ENCODE data around the gene LRP8. TPM values are rescaled to one million over a fixed set of nuclear protein-coding genes. Genes with fewer than 3 reads are reported as not detected.

Gene LRP8
- total RNA-seq, 1 donor from 2014 or later, result 12.8 TPM

DNA sequence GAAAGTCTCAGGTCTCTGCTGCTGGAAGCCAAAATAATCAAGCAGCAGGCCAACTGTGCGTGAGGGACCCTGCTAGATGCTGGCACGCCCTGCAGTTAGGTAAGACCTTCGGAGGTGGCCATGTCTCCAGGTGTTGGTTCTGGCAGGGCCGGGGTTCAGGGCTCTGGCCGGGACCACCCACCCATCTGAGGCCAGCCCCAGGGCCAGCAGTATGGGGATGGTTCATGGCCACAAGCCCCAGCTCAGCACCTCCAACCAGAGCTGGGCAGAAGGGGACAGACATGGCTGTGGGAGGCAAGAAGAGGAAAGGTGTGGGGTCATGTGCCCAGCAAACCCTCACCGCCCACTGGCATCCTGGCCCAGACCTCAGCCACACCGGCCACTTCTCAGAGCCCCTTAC lies 23.3 kb downstream of the LRP8 start:
- Mint-ChIP-seq H3K9me3 (ENCODE audit: unreplicated experiment) (no peaks in the 10 kb centered on the region), H3K36me3 (ENCODE audit: low read depth, unreplicated experiment) (peaks cover 2% of the 10 kb centered on the region), H3K4me1 (ENCODE audit: low read depth, unreplicated experiment) (peaks cover 8% of the 10 kb centered on the region), H3K27ac (ENCODE audit: unreplicated experiment) (no peak overlapping the region), H3K27me3 (ENCODE audit: low read depth, unreplicated experiment) (no peaks in the 10 kb centered on the region), H3K4me3 (ENCODE audit: unreplicated experiment) (no peak overlapping the region)
- DNase-seq (ENCODE audit: low read depth) (no peak), FAIRE-seq (no peak)
- Histone ChIP-seq H4K20me1 (ENCODE audit: insufficient read depth, low read length) (peaks cover 69% of the 10 kb centered on the region), H2AFZ (ENCODE audit: low read depth, low read length) (no peak overlapping the region), H3K4me1 (ENCODE audit: insufficient read depth, low read length) (peaks cover 9% of the 10 kb centered on the region), H3K27me3 (ENCODE audit: insufficient read depth, low read length) (no peaks in the 10 kb centered on the region), H3K4me3 (ENCODE audit: insufficient read depth, low read depth, low read length) (no peak overlapping the region), H3K9ac (ENCODE audit: low read length) (no peak overlapping the region), H3K27ac (ENCODE audit: low read depth, low read length) (no peak overlapping the region), H3K79me2 (ENCODE audit: insufficient read depth, low read length) (no peaks in the 10 kb centered on the region), H3K36me3 (ENCODE audit: insufficient read depth, low read length) (no peaks in the 10 kb centered on the region), H3K9me3 (ENCODE audit: insufficient read depth, low read depth, low read length) (no peaks in the 10 kb centered on the region), H3K4me2 (ENCODE audit: low read length) (no peak overlapping the region)
- no peak for TF ChIP-seq EZH2 (IDR thresholded peaks at IDR 0.05; ENCODE audit: insufficient read depth, low read length)
- TF ChIP-seq, protein P1, sequence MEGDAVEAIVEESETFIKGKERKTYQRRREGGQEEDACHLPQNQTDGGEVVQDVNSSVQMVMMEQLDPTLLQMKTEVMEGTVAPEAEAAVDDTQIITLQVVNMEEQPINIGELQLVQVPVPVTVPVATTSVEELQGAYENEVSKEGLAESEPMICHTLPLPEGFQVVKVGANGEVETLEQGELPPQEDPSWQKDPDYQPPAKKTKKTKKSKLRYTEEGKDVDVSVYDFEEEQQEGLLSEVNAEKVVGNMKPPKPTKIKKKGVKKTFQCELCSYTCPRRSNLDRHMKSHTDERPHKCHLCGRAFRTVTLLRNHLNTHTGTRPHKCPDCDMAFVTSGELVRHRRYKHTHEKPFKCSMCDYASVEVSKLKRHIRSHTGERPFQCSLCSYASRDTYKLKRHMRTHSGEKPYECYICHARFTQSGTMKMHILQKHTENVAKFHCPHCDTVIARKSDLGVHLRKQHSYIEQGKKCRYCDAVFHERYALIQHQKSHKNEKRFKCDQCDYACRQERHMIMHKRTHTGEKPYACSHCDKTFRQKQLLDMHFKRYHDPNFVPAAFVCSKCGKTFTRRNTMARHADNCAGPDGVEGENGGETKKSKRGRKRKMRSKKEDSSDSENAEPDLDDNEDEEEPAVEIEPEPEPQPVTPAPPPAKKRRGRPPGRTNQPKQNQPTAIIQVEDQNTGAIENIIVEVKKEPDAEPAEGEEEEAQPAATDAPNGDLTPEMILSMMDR (IDR thresholded peaks at IDR 0.05; ENCODE audit: insufficient read depth, low read depth, low read length), result no peak

DNA sequence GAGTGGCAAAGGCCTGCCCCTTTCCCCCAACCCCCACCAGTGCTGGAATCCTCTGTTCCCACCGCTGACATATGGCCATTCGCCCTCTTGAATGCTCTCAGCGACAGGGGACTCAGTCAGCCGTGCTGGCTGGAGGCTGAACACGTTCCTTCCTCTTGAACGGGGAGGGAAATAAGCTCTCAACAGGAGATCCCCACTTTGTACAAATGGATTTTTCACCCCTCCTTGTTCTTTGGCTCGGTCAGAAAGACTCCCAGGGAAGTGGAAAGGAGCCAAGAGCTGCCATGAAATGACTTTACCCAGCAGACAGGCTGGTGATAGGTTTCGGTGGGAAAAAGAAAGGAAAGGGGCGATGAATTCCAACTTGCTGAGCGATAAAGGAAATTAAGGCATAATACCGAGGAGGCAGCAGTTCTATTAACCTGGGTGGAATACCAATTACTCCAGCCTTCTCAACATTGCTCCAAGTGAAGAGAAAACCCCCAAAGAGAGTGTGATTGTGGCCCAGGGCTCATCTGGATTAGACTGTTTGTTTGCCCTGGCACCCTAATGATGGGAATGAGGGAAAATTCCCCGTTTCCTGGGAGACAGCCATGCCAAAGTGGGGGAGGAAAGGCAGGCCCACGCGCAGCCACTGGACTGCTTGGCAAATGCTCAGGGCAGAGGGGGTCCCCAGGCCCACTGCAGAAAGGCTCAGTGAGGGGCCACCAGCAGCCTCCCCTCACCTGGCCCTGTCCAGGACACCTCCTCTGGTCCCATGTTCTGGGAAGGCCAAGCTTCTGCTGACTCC lies 23.9 kb downstream of the LRP8 start:
- H3K4me2 ChIP-seq (ENCODE audit: low read length), result peak overlapping the region; percentile 59
- H3K9ac ChIP-seq (ENCODE audit: low read length), result no peak overlapping the region
- H3K9me3 ChIP-seq (ENCODE audit: insufficient read depth, low read depth, low read length), result no peaks in the 10 kb centered on the region
- H3K27me3 ChIP-seq (ENCODE audit: insufficient read depth, low read length), result no peaks in the 10 kb centered on the region
- no peak overlapping the region for H3K27ac Mint-ChIP-seq (ENCODE audit: unreplicated experiment)
- H3K27me3 Mint-ChIP-seq (ENCODE audit: low read depth, unreplicated experiment), result no peaks in the 10 kb centered on the region
- no peaks in the 10 kb centered on the region for H3K79me2 ChIP-seq (ENCODE audit: insufficient read depth, low read length)
- H3K4me3 ChIP-seq (ENCODE audit: insufficient read depth, low read depth, low read length), result no peak overlapping the region
- DNase-seq (ENCODE audit: low read depth) (no peak), FAIRE-seq (no peak)
- TF ChIP-seq, protein P1 (IDR thresholded peaks at IDR 0.05; ENCODE audit: insufficient read depth, low read depth, low read length), result no peak
- no peak for TF ChIP-seq EZH2 (IDR thresholded peaks at IDR 0.05; ENCODE audit: insufficient read depth, low read length)
- H3K36me3 Mint-ChIP-seq (ENCODE audit: low read depth, unreplicated experiment), result no peaks in the 10 kb centered on the region
- no peaks in the 10 kb centered on the region for H3K9me3 Mint-ChIP-seq (ENCODE audit: unreplicated experiment)
- no peak overlapping the region for H3K4me3 Mint-ChIP-seq (ENCODE audit: unreplicated experiment)
- H4K20me1 ChIP-seq (ENCODE audit: insufficient read depth, low read length), result peaks cover 70% of the 10 kb centered on the region
- H3K27ac ChIP-seq (ENCODE audit: low read depth, low read length), result no peak overlapping the region
- peaks cover 8% of the 10 kb centered on the region for H3K4me1 Mint-ChIP-seq (ENCODE audit: low read depth, unreplicated experiment)
- no peaks in the 10 kb centered on the region for H3K36me3 ChIP-seq (ENCODE audit: insufficient read depth, low read length)
- no peak overlapping the region for H2AFZ ChIP-seq (ENCODE audit: low read depth, low read length)
- peaks cover 9% of the 10 kb centered on the region for H3K4me1 ChIP-seq (ENCODE audit: insufficient read depth, low read length)

DNA sequence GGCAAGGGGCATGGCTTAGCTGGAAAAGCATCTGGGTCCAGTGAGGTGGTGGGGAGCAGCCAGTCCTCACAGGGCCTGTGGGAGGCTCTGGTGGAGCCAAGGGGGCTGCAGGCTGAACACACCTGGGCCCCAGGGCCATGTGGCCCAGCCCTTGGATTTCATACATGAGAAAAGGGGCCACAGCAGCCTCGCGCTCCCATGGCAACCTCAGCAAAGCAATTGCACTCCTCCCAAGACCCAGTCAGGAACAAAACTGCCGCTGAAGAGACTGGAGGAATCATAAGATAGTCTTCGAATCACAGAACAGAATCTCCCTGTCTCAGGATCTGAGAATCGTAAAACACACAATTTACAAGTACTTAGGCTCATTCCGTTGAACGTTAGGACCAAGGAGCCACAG lies 24.6 kb downstream of the LRP8 start:
- TF ChIP-seq, protein P1 (IDR thresholded peaks at IDR 0.05; ENCODE audit: insufficient read depth, low read depth, low read length), result no peak
- no peak for TF ChIP-seq EZH2 (IDR thresholded peaks at IDR 0.05; ENCODE audit: insufficient read depth, low read length)
- no peaks in the 10 kb centered on the region for H3K9me3 ChIP-seq (ENCODE audit: insufficient read depth, low read depth, low read length)
- FAIRE-seq, result no peak
- H4K20me1 ChIP-seq (ENCODE audit: insufficient read depth, low read length), result peaks cover 76% of the 10 kb centered on the region
- H3K79me2 ChIP-seq (ENCODE audit: insufficient read depth, low read length), result no peaks in the 10 kb centered on the region
- H3K9ac ChIP-seq (ENCODE audit: low read length), result no peak overlapping the region
- H3K36me3 ChIP-seq (ENCODE audit: insufficient read depth, low read length), result no peaks in the 10 kb centered on the region
- H3K36me3 Mint-ChIP-seq (ENCODE audit: low read depth, unreplicated experiment), result no peaks in the 10 kb centered on the region
- no peak overlapping the region for H3K4me3 Mint-ChIP-seq (ENCODE audit: unreplicated experiment)
- peaks cover 6% of the 10 kb centered on the region for H3K4me1 Mint-ChIP-seq (ENCODE audit: low read depth, unreplicated experiment)
- H3K9me3 Mint-ChIP-seq (ENCODE audit: unreplicated experiment), result no peaks in the 10 kb centered on the region
- no peak overlapping the region for H3K27ac ChIP-seq (ENCODE audit: low read depth, low read length)
- no peak overlapping the region for H3K4me3 ChIP-seq (ENCODE audit: insufficient read depth, low read depth, low read length)
- no peaks in the 10 kb centered on the region for H3K27me3 ChIP-seq (ENCODE audit: insufficient read depth, low read length)
- H3K4me1 ChIP-seq (ENCODE audit: insufficient read depth, low read length), result peaks cover 9% of the 10 kb centered on the region
- no peak overlapping the region for H2AFZ ChIP-seq (ENCODE audit: low read depth, low read length)
- DNase-seq (ENCODE audit: low read depth), result no peak
- no peak overlapping the region for H3K27ac Mint-ChIP-seq (ENCODE audit: unreplicated experiment)
- H3K27me3 Mint-ChIP-seq (ENCODE audit: low read depth, unreplicated experiment), result no peaks in the 10 kb centered on the region
- peak overlapping the region; percentile 59 for H3K4me2 ChIP-seq (ENCODE audit: low read length)

Measured in astrocyte (in vitro differentiated cells and primary cell).